HepG2 (cell line): Measurements from ENCODE around the gene SEC61A1. TPM values are rescaled to one million over a fixed set of nuclear protein-coding genes. Genes with fewer than 3 reads are reported as not detected.

Experiments
- ARID3A ChIP-seq: IDR thresholded peaks from 2 replicates; pipeline ENCODE4 v1.6.1; 2012; ENCODE audit warnings: low read depth, low read length, improper control_type of control experiment
- EP300 ChIP-seq, 3 experiments: sonication (generic) in 1 of 3; formaldehyde crosslinking in 1 of 3; IDR thresholded peaks; 2 replicates each; pipeline versions ENCODE4 v1.5.1 to v1.6.1; 2011 to 2020; ENCODE audit warnings: low read depth in 2 of 3, low read length in 2 of 3, borderline replicate concordance in 1 of 3, improper control_type of control experiment in 1 of 3, mild to moderate bottlenecking in 1 of 3, missing genetic modification reagents in 1 of 3, moderate library complexity in 1 of 3
- GLI4 ChIP-seq: sonication (generic); formaldehyde crosslinking; IDR thresholded peaks from 2 replicates; pipeline ENCODE4 v1.5.1; 2020; ENCODE audit warnings: missing genetic modification reagents, mild to moderate bottlenecking, moderate library complexity, borderline replicate concordance
- GMEB2 ChIP-seq: IDR thresholded peaks from 2 replicates; pipeline ENCODE4 v1.6.1; 2016; ENCODE audit warnings: missing biosample characterization, missing genetic modification reagents, low read depth
- MXI1 ChIP-seq: IDR thresholded peaks from 3 replicates; pipeline ENCODE4 v1.6.1; 2012; ENCODE audit warnings: low read depth, low read length, inconsistent platforms, borderline replicate concordance
- PITX1 ChIP-seq: sonication (generic); formaldehyde crosslinking; IDR thresholded peaks from 2 replicates; pipeline ENCODE4 v1.5.1; 2020; ENCODE audit warnings: mild to moderate bottlenecking, missing genetic modification reagents
- PPARG ChIP-seq: conservative IDR thresholded peaks from 2 replicates; pipeline ENCODE4 v1.6.1; 2016; ENCODE audit warnings: missing biosample characterization, missing genetic modification reagents
- RORA ChIP-seq: sonication (generic); formaldehyde crosslinking; IDR thresholded peaks from 2 replicates; pipeline ENCODE4 v1.5.0; 2020; ENCODE audit warnings: mild to moderate bottlenecking, missing genetic modification reagents, moderate library complexity
- SAP130 ChIP-seq: IDR thresholded peaks from 2 replicates; pipeline ENCODE4 v1.6.1; 2016; ENCODE audit warnings: low read depth
- SOX5 ChIP-seq: IDR thresholded peaks from 2 replicates; pipeline ENCODE4 v1.6.1; 2016; ENCODE audit warnings: borderline replicate concordance
- SRY ChIP-seq: sonication (generic); formaldehyde crosslinking; IDR thresholded peaks from 2 replicates; pipeline ENCODE4 v1.8.0; 2022; ENCODE audit warnings: mild to moderate bottlenecking, missing genetic modification reagents
- ZBTB20 ChIP-seq: sonication (generic); formaldehyde crosslinking; IDR thresholded peaks from 2 replicates; pipeline ENCODE4 v1.8.1; 2023; ENCODE audit warnings: missing genetic modification reagents, low read depth, mild to moderate bottlenecking, borderline replicate concordance
- ZNF235 ChIP-seq: sonication (generic); formaldehyde crosslinking; IDR thresholded peaks from 2 replicates; pipeline ENCODE4 v1.8.1; 2023; ENCODE audit warnings: mild to moderate bottlenecking, missing genetic modification reagents, borderline replicate concordance
- ZNF713 ChIP-seq: sonication (generic); formaldehyde crosslinking; IDR thresholded peaks from 2 replicates; pipeline ENCODE4 v1.4.0; 2020; ENCODE audit warnings: mild to moderate bottlenecking, missing genetic modification reagents
- polyA plus RNA-seq, 8 experiments: library from polyadenylated mRNA; depleted of rRNA in 3 of 8; stranded (reverse) in 7 of 8; unstranded in 1 of 8; fragments of >200 nt; fragmentation: Illumina TruSeq in 4 of 8; extraction: Trizol in 4 of 8; gene quantifications; 2 replicates each; pipeline versions ENCODE4 v1.2.1 to v1.2.3, GENCODE V29; 2011 to 2016; ENCODE audit warnings: low read depth in 4 of 8, missing spikeins in 1 of 8, mixed read lengths in 1 of 8; ENCODE audit not compliant: insufficient read depth in 1 of 8
- total RNA-seq, 5 experiments: library from RNA; depleted of rRNA; stranded (reverse); fragments of >200 nt; fragmentation: Illumina TruSeq; extraction: Trizol; gene quantifications; 2 replicates each; pipeline ENCODE4 v1.2.3, GENCODE V29; 2016; ENCODE audit warnings: low read depth in 1 of 5
- TF ChIP-seq, protein P1 (sequence below): IDR thresholded peaks from 2 replicates; pipeline ENCODE4 v1.4.0; 2020; ENCODE audit warnings: mild to moderate bottlenecking, missing genetic modification reagents
- TF ChIP-seq, protein P2 (sequence below): IDR thresholded peaks from 2 replicates; pipeline ENCODE4 v1.6.1; 2016; ENCODE audit warnings: missing genetic modification reagents, missing compliant biosample characterization
- TF ChIP-seq, protein P3 (sequence below): sonication (generic); formaldehyde crosslinking; IDR thresholded peaks from 2 replicates; pipeline ENCODE4 v1.4.0; 2020; ENCODE audit warnings: missing genetic modification reagents

SEC61A1 gene
- total and polyA plus RNA-seq, 2 of the 13 experiments (the other 11 are each of a cell fraction or from before 2014, with no cell fraction given) = 170 to 203 TPM

- TF ChIP-seq, protein P1, sequence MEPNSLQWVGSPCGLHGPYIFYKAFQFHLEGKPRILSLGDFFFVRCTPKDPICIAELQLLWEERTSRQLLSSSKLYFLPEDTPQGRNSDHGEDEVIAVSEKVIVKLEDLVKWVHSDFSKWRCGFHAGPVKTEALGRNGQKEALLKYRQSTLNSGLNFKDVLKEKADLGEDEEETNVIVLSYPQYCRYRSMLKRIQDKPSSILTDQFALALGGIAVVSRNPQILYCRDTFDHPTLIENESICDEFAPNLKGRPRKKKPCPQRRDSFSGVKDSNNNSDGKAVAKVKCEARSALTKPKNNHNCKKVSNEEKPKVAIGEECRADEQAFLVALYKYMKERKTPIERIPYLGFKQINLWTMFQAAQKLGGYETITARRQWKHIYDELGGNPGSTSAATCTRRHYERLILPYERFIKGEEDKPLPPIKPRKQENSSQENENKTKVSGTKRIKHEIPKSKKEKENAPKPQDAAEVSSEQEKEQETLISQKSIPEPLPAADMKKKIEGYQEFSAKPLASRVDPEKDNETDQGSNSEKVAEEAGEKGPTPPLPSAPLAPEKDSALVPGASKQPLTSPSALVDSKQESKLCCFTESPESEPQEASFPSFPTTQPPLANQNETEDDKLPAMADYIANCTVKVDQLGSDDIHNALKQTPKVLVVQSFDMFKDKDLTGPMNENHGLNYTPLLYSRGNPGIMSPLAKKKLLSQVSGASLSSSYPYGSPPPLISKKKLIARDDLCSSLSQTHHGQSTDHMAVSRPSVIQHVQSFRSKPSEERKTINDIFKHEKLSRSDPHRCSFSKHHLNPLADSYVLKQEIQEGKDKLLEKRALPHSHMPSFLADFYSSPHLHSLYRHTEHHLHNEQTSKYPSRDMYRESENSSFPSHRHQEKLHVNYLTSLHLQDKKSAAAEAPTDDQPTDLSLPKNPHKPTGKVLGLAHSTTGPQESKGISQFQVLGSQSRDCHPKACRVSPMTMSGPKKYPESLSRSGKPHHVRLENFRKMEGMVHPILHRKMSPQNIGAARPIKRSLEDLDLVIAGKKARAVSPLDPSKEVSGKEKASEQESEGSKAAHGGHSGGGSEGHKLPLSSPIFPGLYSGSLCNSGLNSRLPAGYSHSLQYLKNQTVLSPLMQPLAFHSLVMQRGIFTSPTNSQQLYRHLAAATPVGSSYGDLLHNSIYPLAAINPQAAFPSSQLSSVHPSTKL (CRISPR knock-in tag) = peak; percentile 82
- TF ChIP-seq, protein P2, sequence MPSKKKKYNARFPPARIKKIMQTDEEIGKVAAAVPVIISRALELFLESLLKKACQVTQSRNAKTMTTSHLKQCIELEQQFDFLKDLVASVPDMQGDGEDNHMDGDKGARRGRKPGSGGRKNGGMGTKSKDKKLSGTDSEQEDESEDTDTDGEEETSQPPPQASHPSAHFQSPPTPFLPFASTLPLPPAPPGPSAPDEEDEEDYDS (CRISPR knock-in tag) = 0 out of 2 replicates have a peak, but pooled peaks have one; percentile 22
- TF ChIP-seq RORA (CRISPR knock-in tag) (no peak), EP300 (IDR thresholded peaks at IDR 0.05; ENCODE audit: low read depth in 2 of 2, low read length in 2 of 2) (peak in 1 of 2 experiments; percentile 56; a peak in 2 of 4 replicates), EP300 (CRISPR knock-in tag; IDR thresholded peaks at IDR 0.05; ENCODE audit: borderline replicate concordance) (no peak), MXI1 (peak; percentile 41; the same call in 1 of the 3 replicates), SAP130 (CRISPR knock-in tag) (peak; percentile 72), SOX5 (CRISPR knock-in tag) (peak; percentile 78; the same call in 1 of the 2 replicates), PITX1 (peak; percentile 72), GMEB2 (CRISPR knock-in tag) (no peak), ARID3A (peak; percentile 79), ZNF235 (no peak), PPARG (no peak), GLI4 (CRISPR knock-in tag) (no peak), ZNF713 (CRISPR knock-in tag) (no peak), SRY (CRISPR knock-in tag) (no peak), ZBTB20 (CRISPR knock-in tag) (0 out of 2 replicates have a peak, but pooled peaks have one; percentile 30)
- TF ChIP-seq, protein P3, sequence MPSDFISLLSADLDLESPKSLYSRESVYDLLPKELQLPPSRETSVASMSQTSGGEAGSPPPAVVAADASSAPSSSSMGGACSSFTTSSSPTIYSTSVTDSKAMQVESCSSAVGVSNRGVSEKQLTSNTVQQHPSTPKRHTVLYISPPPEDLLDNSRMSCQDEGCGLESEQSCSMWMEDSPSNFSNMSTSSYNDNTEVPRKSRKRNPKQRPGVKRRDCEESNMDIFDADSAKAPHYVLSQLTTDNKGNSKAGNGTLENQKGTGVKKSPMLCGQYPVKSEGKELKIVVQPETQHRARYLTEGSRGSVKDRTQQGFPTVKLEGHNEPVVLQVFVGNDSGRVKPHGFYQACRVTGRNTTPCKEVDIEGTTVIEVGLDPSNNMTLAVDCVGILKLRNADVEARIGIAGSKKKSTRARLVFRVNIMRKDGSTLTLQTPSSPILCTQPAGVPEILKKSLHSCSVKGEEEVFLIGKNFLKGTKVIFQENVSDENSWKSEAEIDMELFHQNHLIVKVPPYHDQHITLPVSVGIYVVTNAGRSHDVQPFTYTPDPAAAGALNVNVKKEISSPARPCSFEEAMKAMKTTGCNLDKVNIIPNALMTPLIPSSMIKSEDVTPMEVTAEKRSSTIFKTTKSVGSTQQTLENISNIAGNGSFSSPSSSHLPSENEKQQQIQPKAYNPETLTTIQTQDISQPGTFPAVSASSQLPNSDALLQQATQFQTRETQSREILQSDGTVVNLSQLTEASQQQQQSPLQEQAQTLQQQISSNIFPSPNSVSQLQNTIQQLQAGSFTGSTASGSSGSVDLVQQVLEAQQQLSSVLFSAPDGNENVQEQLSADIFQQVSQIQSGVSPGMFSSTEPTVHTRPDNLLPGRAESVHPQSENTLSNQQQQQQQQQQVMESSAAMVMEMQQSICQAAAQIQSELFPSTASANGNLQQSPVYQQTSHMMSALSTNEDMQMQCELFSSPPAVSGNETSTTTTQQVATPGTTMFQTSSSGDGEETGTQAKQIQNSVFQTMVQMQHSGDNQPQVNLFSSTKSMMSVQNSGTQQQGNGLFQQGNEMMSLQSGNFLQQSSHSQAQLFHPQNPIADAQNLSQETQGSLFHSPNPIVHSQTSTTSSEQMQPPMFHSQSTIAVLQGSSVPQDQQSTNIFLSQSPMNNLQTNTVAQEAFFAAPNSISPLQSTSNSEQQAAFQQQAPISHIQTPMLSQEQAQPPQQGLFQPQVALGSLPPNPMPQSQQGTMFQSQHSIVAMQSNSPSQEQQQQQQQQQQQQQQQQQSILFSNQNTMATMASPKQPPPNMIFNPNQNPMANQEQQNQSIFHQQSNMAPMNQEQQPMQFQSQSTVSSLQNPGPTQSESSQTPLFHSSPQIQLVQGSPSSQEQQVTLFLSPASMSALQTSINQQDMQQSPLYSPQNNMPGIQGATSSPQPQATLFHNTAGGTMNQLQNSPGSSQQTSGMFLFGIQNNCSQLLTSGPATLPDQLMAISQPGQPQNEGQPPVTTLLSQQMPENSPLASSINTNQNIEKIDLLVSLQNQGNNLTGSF (CRISPR knock-in tag) = no peak
These were observed 16.1 kb upstream of the SEC61A1 start (continued) for GRCh38 chr3:128036119-128036518.
